Measurements from ENCODE around the gene LMTK2.

- TF ChIP-seq POLR2A (IDR thresholded peaks at IDR 0.05; ENCODE audit: low read length) (no peak), GATA1 (IDR thresholded peaks at IDR 0.05; ENCODE audit: low read depth, low read length) (no peak)
These were observed 59.4 kb downstream of the LMTK2 start for GRCh38 chr7:98165827-98166667.
